Endothelial cell of umbilical vein (primary cell): ENCODE results near the gene PHF23.

ENCODE experiments used
- CTCF ChIP-seq, 2 donors: IDR thresholded peaks; 1 replicate in 1 of 2; 2 replicates in 1 of 2; pipeline ENCODE4 v1.5.1; 2011; ENCODE audit warnings: low read length in 2 of 2, mild to moderate bottlenecking in 2 of 2, moderate library complexity in 2 of 2, control low read depth in 1 of 2, inconsistent platforms in 1 of 2, low read depth in 1 of 2; ENCODE audit not compliant: insufficient read depth in 1 of 2; ENCODE audit errors: extremely low read depth in 1 of 2
- EZH2 ChIP-seq: IDR thresholded peaks from 2 replicates; pipeline ENCODE4 v1.6.1; 2012; ENCODE audit warnings: borderline replicate concordance, low read depth, mild to moderate bottlenecking, moderate library complexity, low read length, inconsistent platforms; ENCODE audit not compliant: severe bottlenecking
- GATA2 ChIP-seq: IDR thresholded peaks from 2 replicates; pipeline ENCODE4 v1.7.0; 2011; ENCODE audit warnings: low read depth, mild to moderate bottlenecking, moderate library complexity, mixed read lengths, low read length; ENCODE audit not compliant: insufficient read length, insufficient read depth
- JUN ChIP-seq: IDR thresholded peaks from 2 replicates; pipeline ENCODE4 v1.6.1; 2011; ENCODE audit warnings: borderline replicate concordance, low read depth; ENCODE audit not compliant: insufficient read length, insufficient read depth
- MAX ChIP-seq: IDR thresholded peaks from 2 replicates; pipeline ENCODE4 v1.6.1; 2011; ENCODE audit not compliant: insufficient read depth, insufficient read length
- MYC ChIP-seq: IDR thresholded peaks from one replicate; pipeline ENCODE4 v1.6.1; 2011; ENCODE audit warnings: mild to moderate bottlenecking, low read depth, low read length
- POLR2A ChIP-seq: IDR thresholded peaks from 2 replicates; pipeline ENCODE4 v1.6.1; 2012; ENCODE audit warnings: low read depth, mild to moderate bottlenecking, control low read depth, low read length
- POLR2AphosphoS5 ChIP-seq: IDR thresholded peaks from 2 replicates; pipeline ENCODE4 v1.6.1; 2012; ENCODE audit warnings: low read depth, mild to moderate bottlenecking, control low read depth, low read length, moderate library complexity; ENCODE audit not compliant: insufficient read depth

GRCh38 chr17:7218758-7219157 lies 20.5 kb downstream of the PHF23 start:
- TF ChIP-seq CTCF (IDR thresholded peaks at IDR 0.05; ENCODE audit: extremely low read depth in 1 of 2, insufficient read depth in 1 of 2, low read depth in 1 of 2, low read length in 2 of 2) (no peak), JUN (no peak), POLR2A (no peak), EZH2 (no peak), MYC (no peak), MAX (no peak), POLR2AphosphoS5 (no peak), GATA2 (no peak)
